GM23338 (cell line): Measurements from ENCODE around the gene CDH23. TPM values are rescaled to one million over a fixed set of nuclear protein-coding genes. Genes with fewer than 3 reads are reported as not detected.
A peak's percentile ranks its signal among the peaks of the same experiment; 100 is the strongest.

Experiments
- ATAC-seq: fragments of 200-7000 bp; cut with Tn5 transposase; 3 replicates; pipeline ENCODE4 v1.9.1; 2020
- DNase-seq: peaks from one replicate; pipeline ENCODE4 v3.0.0-alpha.2; 2015; ENCODE audit warnings: low spot score
- H2AFZ ChIP-seq: fragments of 200-600 bp; sonication (generic); 2 replicates; pipeline ENCODE4 v1.8.0; 2016; ENCODE audit warnings: antibody characterized with exemption, mild to moderate bottlenecking, moderate library complexity
- H3F3A ChIP-seq: fragments of 200-600 bp; sonication (generic); replicated peaks from 2 replicates; pipeline ENCODE4 v1.8.0; 2017; ENCODE audit warnings: antibody characterized with exemption, mixed run types, low read depth
- H3K27ac ChIP-seq: fragments of 200-600 bp; sonication (generic); 2 replicates; pipeline ENCODE4 v1.6.1; 2016; ENCODE audit warnings: low read depth
- H3K27me3 ChIP-seq: fragments of 200-600 bp; sonication (generic); 2 replicates; pipeline ENCODE4 v1.8.0; 2016; ENCODE audit warnings: mild to moderate bottlenecking, mixed run types, moderate library complexity; ENCODE audit not compliant: insufficient read depth
- H3K36me3 ChIP-seq: fragments of 200-600 bp; sonication (generic); 2 replicates; pipeline ENCODE4 v1.8.0; 2016; ENCODE audit warnings: mild to moderate bottlenecking; ENCODE audit not compliant: insufficient read depth
- H3K4me1 ChIP-seq: fragments of 200-600 bp; sonication (generic); 2 replicates; pipeline ENCODE4 v1.8.0; 2016; ENCODE audit warnings: mild to moderate bottlenecking, moderate library complexity; ENCODE audit not compliant: insufficient read depth
- H3K4me2 ChIP-seq: fragments of 200-600 bp; sonication (generic); 2 replicates; pipeline ENCODE4 v1.7.1; 2017; ENCODE audit warnings: mixed run types
- H3K4me3 ChIP-seq: fragments of 200-600 bp; sonication (generic); 2 replicates; pipeline ENCODE4 v1.6.1; 2016; ENCODE audit warnings: mixed run types
- H3K79me2 ChIP-seq: fragments of 200-600 bp; sonication (generic); replicated peaks from 2 replicates; pipeline ENCODE4 v1.8.0; 2017; ENCODE audit warnings: mild to moderate bottlenecking; ENCODE audit not compliant: insufficient read depth
- H3K9me2 ChIP-seq: fragments of 200-600 bp; sonication (generic); 2 replicates; pipeline ENCODE4 v1.8.0; 2017; ENCODE audit not compliant: insufficient read depth
- H4K20me1 ChIP-seq: fragments of 200-600 bp; sonication (generic); replicated peaks from 2 replicates; pipeline ENCODE4 v1.8.0; 2017; ENCODE audit warnings: mild to moderate bottlenecking; ENCODE audit not compliant: insufficient read depth
- H3K27ac Mint-ChIP-seq: 2 replicates; pipeline ENCODE4 v1.8.0; 2020; ENCODE audit warnings: inconsistent platforms, mild to moderate bottlenecking, moderate library complexity, mixed read lengths
- H3K27me3 Mint-ChIP-seq: 3 replicates; pipeline ENCODE4 v1.8.0; 2022; ENCODE audit warnings: low read depth, mild to moderate bottlenecking, moderate library complexity, mixed read lengths, inconsistent platforms; ENCODE audit not compliant: insufficient read depth, poor library complexity
- H3K36me3 Mint-ChIP-seq: 3 replicates; pipeline ENCODE4 v1.8.0; 2021; ENCODE audit warnings: low read depth, mild to moderate bottlenecking, inconsistent platforms, moderate library complexity, mixed read lengths
- H3K4me1 Mint-ChIP-seq: 3 replicates; pipeline ENCODE4 v1.8.0; 2020; ENCODE audit warnings: mild to moderate bottlenecking, inconsistent platforms, mixed read lengths
- H3K4me3 Mint-ChIP-seq: 3 replicates; pipeline ENCODE4 v1.8.0; 2021; ENCODE audit warnings: moderate library complexity, mild to moderate bottlenecking, inconsistent platforms, mixed read lengths
- H3K9me3 Mint-ChIP-seq: 3 replicates; pipeline ENCODE4 v1.8.0; 2020; ENCODE audit warnings: moderate library complexity, mild to moderate bottlenecking, inconsistent platforms, mixed read lengths
- CREB1 ChIP-seq: fragments of 250-450 bp; sonication (Bioruptor Pico); IDR thresholded peaks from 2 replicates; pipeline ENCODE4 v1.5.0; 2020; ENCODE audit warnings: low read depth, mild to moderate bottlenecking, moderate library complexity
- EZH2 ChIP-seq: fragments of 200-600 bp; sonication (generic); IDR thresholded peaks from one replicate; pipeline ENCODE4 v1.8.0; 2017; ENCODE audit warnings: antibody characterized with exemption, mild to moderate bottlenecking, low read depth; ENCODE audit not compliant: unreplicated experiment
- EZH2phosphoT487 ChIP-seq: fragments of 200-600 bp; sonication (generic); IDR thresholded peaks from one replicate; pipeline ENCODE4 v1.8.1; 2018; ENCODE audit warnings: antibody characterized with exemption; ENCODE audit not compliant: unreplicated experiment
- JUNB ChIP-seq: IDR thresholded peaks from one replicate; pipeline ENCODE4 v1.6.1; 2016; ENCODE audit warnings: antibody characterized with exemption; ENCODE audit not compliant: unreplicated experiment
- NANOG ChIP-seq: IDR thresholded peaks from 2 replicates; pipeline ENCODE4 v1.6.1; 2016; ENCODE audit warnings: antibody characterized with exemption, borderline replicate concordance
- POLR2AphosphoS5 ChIP-seq: IDR thresholded peaks from 2 replicates; pipeline ENCODE4 v1.6.1; 2016; ENCODE audit warnings: antibody characterized with exemption, low read depth
- STAT1 ChIP-seq: IDR thresholded peaks from one replicate; pipeline ENCODE4 v1.6.1; 2016; ENCODE audit warnings: antibody characterized with exemption; ENCODE audit not compliant: unreplicated experiment
- ZNF114 ChIP-seq: fragments of 250-450 bp; sonication (Bioruptor Pico); IDR thresholded peaks from 2 replicates; pipeline ENCODE4 v1.5.0; 2020; ENCODE audit warnings: mild to moderate bottlenecking, moderate library complexity
- ZNF331 ChIP-seq: fragments of 250-450 bp; sonication (Bioruptor Pico); IDR thresholded peaks from 2 replicates; pipeline ENCODE4 v1.5.0; 2020; ENCODE audit warnings: low read depth, mild to moderate bottlenecking, moderate library complexity
- polyA plus RNA-seq: library from polyadenylated mRNA; unstranded; fragments of >200 nt; fragmentation: Nextera tagmentation; extraction: Ambion mirVana; gene quantifications from 2 replicates; pipeline ENCODE4 v1.2.1, GENCODE V29; 2016
- total RNA-seq: library from RNA; depleted of rRNA; stranded (reverse); fragments of >200 nt; shearing (Covaris generic); gene quantifications from 2 replicates; pipeline ENCODE4 v1.2.3, GENCODE V29; 2014
- TF ChIP-seq, protein P1 (sequence below), 2 experiments: fragments of 200-600 bp in 1 of 2; sonication (generic) in 1 of 2; conservative IDR thresholded peaks; 2 replicates each; pipeline versions ENCODE4 v1.5.1 to v1.6.1; 2016 to 2017; ENCODE audit warnings: antibody characterized with exemption in 2 of 2, low read depth in 2 of 2, mild to moderate bottlenecking in 2 of 2, moderate library complexity in 1 of 2
- TF ChIP-seq, protein P2 (sequence below): IDR thresholded peaks from one replicate; pipeline ENCODE4 v1.6.1; 2018; ENCODE audit warnings: antibody characterized with exemption; ENCODE audit not compliant: unreplicated experiment
- TF ChIP-seq, protein P3 (sequence below): fragments of 250-450 bp; sonication (Bioruptor Pico); IDR thresholded peaks from 2 replicates; pipeline ENCODE4 v1.5.0; 2020; ENCODE audit warnings: mild to moderate bottlenecking, moderate library complexity
- TF ChIP-seq, protein P4 (sequence below): IDR thresholded peaks from 2 replicates; pipeline ENCODE4 v1.6.1; 2016; ENCODE audit warnings: antibody characterized with exemption

Gene CDH23
- total and polyA plus RNA-seq, 2 experiments from 2014 or later: 0.95 to 4.3 TPM

DNA sequence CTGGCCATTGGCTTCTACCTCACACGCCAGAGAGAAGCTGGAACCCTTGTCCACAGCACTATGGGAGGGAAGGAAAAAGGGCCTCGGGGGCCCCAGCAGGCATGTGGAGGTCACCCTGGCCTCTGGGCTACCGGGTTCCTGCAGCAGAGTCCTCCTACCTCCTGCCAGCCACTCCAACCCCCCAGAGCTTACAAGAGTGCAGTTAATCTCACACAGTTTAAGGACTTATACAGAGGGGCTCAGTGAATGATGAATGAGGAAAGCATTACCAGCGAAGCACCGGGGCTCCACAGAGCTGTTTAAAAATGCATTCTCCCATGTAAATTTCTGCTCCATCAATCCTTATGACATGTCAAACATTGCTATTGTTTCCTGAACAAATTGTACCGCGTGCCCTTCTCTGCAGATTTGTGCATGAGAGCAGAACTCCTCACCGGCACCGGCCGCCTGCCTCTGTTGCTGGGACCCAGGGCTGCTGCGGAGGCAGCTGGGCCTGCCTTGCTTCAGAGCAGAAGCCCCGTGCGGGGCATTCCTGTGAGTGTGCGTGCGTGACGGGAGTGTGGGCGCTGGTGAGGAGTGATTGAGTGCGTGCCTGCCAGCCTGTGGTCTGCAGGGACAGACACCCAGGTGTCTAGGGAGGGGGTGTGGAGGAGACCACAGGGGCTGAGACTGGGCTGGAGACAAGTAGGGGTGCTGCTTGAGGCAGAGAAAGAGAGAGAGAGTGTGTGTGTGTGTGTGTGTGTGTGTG lies 270.1 kb downstream of the CDH23 start:
- no peaks in the 10 kb centered on the region for H3K27me3 ChIP-seq
- Mint-ChIP-seq H3K36me3 (no peaks in the 10 kb centered on the region), H3K4me3 (no peak overlapping the region), H3K9me3 (no peaks in the 10 kb centered on the region), H3K27ac (no peak overlapping the region), H3K27me3 (peaks cover 14% of the 10 kb centered on the region), H3K4me1 (peaks cover 38% of the 10 kb centered on the region)
- no peak overlapping the region for H3K4me2 ChIP-seq
- H3K9me2 ChIP-seq: no peaks in the 10 kb centered on the region
- TF ChIP-seq NANOG (no peak), JUNB (no peak), CREB1 (CRISPR knock-in tag) (no peak), ZNF331 (no peak), EZH2 (no peak), ZNF114 (no peak), EZH2phosphoT487 (no peak), STAT1 (no peak), POLR2AphosphoS5 (no peak)
- TF ChIP-seq, protein P1, sequence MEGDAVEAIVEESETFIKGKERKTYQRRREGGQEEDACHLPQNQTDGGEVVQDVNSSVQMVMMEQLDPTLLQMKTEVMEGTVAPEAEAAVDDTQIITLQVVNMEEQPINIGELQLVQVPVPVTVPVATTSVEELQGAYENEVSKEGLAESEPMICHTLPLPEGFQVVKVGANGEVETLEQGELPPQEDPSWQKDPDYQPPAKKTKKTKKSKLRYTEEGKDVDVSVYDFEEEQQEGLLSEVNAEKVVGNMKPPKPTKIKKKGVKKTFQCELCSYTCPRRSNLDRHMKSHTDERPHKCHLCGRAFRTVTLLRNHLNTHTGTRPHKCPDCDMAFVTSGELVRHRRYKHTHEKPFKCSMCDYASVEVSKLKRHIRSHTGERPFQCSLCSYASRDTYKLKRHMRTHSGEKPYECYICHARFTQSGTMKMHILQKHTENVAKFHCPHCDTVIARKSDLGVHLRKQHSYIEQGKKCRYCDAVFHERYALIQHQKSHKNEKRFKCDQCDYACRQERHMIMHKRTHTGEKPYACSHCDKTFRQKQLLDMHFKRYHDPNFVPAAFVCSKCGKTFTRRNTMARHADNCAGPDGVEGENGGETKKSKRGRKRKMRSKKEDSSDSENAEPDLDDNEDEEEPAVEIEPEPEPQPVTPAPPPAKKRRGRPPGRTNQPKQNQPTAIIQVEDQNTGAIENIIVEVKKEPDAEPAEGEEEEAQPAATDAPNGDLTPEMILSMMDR (conservative IDR thresholded peaks at IDR 0.05; ENCODE audit: low read depth in 2 of 2): no peak
- TF ChIP-seq, protein P2, sequence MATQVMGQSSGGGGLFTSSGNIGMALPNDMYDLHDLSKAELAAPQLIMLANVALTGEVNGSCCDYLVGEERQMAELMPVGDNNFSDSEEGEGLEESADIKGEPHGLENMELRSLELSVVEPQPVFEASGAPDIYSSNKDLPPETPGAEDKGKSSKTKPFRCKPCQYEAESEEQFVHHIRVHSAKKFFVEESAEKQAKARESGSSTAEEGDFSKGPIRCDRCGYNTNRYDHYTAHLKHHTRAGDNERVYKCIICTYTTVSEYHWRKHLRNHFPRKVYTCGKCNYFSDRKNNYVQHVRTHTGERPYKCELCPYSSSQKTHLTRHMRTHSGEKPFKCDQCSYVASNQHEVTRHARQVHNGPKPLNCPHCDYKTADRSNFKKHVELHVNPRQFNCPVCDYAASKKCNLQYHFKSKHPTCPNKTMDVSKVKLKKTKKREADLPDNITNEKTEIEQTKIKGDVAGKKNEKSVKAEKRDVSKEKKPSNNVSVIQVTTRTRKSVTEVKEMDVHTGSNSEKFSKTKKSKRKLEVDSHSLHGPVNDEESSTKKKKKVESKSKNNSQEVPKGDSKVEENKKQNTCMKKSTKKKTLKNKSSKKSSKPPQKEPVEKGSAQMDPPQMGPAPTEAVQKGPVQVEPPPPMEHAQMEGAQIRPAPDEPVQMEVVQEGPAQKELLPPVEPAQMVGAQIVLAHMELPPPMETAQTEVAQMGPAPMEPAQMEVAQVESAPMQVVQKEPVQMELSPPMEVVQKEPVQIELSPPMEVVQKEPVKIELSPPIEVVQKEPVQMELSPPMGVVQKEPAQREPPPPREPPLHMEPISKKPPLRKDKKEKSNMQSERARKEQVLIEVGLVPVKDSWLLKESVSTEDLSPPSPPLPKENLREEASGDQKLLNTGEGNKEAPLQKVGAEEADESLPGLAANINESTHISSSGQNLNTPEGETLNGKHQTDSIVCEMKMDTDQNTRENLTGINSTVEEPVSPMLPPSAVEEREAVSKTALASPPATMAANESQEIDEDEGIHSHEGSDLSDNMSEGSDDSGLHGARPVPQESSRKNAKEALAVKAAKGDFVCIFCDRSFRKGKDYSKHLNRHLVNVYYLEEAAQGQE: no peak
- TF ChIP-seq, protein P3, sequence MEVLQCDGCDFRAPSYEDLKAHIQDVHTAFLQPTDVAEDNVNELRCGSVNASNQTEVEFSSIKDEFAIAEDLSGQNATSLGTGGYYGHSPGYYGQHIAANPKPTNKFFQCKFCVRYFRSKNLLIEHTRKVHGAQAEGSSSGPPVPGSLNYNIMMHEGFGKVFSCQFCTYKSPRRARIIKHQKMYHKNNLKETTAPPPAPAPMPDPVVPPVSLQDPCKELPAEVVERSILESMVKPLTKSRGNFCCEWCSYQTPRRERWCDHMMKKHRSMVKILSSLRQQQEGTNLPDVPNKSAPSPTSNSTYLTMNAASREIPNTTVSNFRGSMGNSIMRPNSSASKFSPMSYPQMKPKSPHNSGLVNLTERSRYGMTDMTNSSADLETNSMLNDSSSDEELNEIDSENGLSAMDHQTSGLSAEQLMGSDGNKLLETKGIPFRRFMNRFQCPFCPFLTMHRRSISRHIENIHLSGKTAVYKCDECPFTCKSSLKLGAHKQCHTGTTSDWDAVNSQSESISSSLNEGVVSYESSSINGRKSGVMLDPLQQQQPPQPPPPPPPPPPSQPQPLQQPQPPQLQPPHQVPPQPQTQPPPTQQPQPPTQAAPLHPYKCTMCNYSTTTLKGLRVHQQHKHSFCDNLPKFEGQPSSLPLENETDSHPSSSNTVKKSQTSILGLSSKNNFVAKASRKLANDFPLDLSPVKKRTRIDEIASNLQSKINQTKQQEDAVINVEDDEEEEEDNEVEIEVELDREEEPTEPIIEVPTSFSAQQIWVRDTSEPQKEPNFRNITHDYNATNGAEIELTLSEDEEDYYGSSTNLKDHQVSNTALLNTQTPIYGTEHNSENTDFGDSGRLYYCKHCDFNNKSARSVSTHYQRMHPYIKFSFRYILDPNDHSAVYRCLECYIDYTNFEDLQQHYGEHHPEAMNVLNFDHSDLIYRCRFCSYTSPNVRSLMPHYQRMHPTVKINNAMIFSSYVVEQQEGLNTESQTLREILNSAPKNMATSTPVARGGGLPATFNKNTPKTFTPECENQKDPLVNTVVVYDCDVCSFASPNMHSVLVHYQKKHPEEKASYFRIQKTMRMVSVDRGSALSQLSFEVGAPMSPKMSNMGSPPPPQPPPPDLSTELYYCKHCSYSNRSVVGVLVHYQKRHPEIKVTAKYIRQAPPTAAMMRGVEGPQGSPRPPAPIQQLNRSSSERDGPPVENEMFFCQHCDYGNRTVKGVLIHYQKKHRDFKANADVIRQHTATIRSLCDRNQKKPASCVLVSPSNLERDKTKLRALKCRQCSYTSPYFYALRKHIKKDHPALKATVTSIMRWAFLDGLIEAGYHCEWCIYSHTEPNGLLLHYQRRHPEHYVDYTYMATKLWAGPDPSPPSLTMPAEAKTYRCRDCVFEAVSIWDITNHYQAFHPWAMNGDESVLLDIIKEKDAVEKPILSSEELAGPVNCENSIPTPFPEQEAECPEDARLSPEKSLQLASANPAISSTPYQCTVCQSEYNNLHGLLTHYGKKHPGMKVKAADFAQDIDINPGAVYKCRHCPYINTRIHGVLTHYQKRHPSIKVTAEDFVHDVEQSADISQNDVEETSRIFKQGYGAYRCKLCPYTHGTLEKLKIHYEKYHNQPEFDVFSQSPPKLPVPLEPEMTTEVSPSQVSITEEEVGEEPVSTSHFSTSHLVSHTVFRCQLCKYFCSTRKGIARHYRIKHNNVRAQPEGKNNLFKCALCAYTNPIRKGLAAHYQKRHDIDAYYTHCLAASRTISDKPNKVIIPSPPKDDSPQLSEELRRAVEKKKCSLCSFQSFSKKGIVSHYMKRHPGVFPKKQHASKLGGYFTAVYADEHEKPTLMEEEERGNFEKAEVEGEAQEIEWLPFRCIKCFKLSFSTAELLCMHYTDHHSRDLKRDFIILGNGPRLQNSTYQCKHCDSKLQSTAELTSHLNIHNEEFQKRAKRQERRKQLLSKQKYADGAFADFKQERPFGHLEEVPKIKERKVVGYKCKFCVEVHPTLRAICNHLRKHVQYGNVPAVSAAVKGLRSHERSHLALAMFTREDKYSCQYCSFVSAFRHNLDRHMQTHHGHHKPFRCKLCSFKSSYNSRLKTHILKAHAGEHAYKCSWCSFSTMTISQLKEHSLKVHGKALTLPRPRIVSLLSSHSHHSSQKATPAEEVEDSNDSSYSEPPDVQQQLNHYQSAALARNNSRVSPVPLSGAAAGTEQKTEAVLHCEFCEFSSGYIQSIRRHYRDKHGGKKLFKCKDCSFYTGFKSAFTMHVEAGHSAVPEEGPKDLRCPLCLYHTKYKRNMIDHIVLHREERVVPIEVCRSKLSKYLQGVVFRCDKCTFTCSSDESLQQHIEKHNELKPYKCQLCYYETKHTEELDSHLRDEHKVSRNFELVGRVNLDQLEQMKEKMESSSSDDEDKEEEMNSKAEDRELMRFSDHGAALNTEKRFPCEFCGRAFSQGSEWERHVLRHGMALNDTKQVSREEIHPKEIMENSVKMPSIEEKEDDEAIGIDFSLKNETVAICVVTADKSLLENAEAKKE (CRISPR knock-in tag): no peak
- TF ChIP-seq, protein P4, sequence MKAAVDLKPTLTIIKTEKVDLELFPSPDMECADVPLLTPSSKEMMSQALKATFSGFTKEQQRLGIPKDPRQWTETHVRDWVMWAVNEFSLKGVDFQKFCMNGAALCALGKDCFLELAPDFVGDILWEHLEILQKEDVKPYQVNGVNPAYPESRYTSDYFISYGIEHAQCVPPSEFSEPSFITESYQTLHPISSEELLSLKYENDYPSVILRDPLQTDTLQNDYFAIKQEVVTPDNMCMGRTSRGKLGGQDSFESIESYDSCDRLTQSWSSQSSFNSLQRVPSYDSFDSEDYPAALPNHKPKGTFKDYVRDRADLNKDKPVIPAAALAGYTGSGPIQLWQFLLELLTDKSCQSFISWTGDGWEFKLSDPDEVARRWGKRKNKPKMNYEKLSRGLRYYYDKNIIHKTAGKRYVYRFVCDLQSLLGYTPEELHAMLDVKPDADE: no peak
- no peaks in the 10 kb centered on the region for H3K79me2 ChIP-seq
- H4K20me1 ChIP-seq: no peaks in the 10 kb centered on the region
- DNase-seq: no peak
- H3K4me3 ChIP-seq: no peak overlapping the region
- H3K4me1 ChIP-seq: peaks cover 6% of the 10 kb centered on the region; the same call in 1 of the 2 replicates
- H3K27ac ChIP-seq: no peak overlapping the region
- no peaks in the 10 kb centered on the region for H3F3A ChIP-seq
- no peaks in the 10 kb centered on the region for H3K36me3 ChIP-seq
- H2AFZ ChIP-seq: no peak overlapping the region
- peak; percentile 20; the same call in 2 of the 3 replicates for ATAC-seq
